ENCODE data around the gene UMODL1. TPM values are rescaled to one million over a fixed set of nuclear protein-coding genes. Genes with fewer than 3 reads are reported as not detected.

UMODL1 gene
- total RNA-seq, 1 experiment from 2014 or later, result not detected

GRCh38 chr21:42165901-42166300 is 94.8 kb downstream of the UMODL1 start:
- Mint-ChIP-seq H3K4me1 (ENCODE audit: low read depth, unreplicated experiment) (peaks cover 14% of the 10 kb centered on the region), H3K27me3 (ENCODE audit: unreplicated experiment) (no peaks in the 10 kb centered on the region), H3K4me3 (ENCODE audit: low read depth, unreplicated experiment) (no peak overlapping the region), H3K36me3 (ENCODE audit: insufficient read depth, unreplicated experiment) (no peaks in the 10 kb centered on the region), H3K27ac (ENCODE audit: unreplicated experiment) (no peak overlapping the region), H3K9me3 (ENCODE audit: low read depth, unreplicated experiment) (no peaks in the 10 kb centered on the region)
- no TSS peak for BruUV-seq (replicated peaks)
- CTCF ChIA-PET, result interaction anchor here (0.5 to 0.6 kb wide), 2 partner anchors 47 to 52 kb away, joined by 3 to 6 read pairs; no protein-coding TSS in a partner anchor
- DNase-seq, result no peak
- no peak for TF ChIP-seq CTCF (IDR thresholded peaks at IDR 0.05; ENCODE audit: unreplicated experiment)
- intact Hi-C loops (cut with micrococcal nuclease; ENCODE audit: unreplicated experiment), result loop anchor here (10.0 kb wide), 1 partner anchor 289 kb away; no protein-coding TSS in a partner anchor

- Mint-ChIP-seq H3K36me3 (ENCODE audit: insufficient read depth, unreplicated experiment) (no peaks in the 10 kb centered on the region), H3K27ac (ENCODE audit: unreplicated experiment) (no peak overlapping the region), H3K4me3 (ENCODE audit: low read depth, unreplicated experiment) (no peak overlapping the region), H3K9me3 (ENCODE audit: low read depth, unreplicated experiment) (no peaks in the 10 kb centered on the region), H3K4me1 (ENCODE audit: low read depth, unreplicated experiment) (peaks cover 22% of the 10 kb centered on the region), H3K27me3 (ENCODE audit: unreplicated experiment) (no peaks in the 10 kb centered on the region)
- no TSS peak for BruUV-seq (replicated peaks)
- CTCF ChIA-PET, result no interaction called here
- TF ChIP-seq CTCF (IDR thresholded peaks at IDR 0.05; ENCODE audit: unreplicated experiment), result no peak
- intact Hi-C loops (cut with micrococcal nuclease; ENCODE audit: unreplicated experiment), result loop anchor here (5.0 to 10.0 kb wide), 2 partner anchors 88 to 285 kb away; no protein-coding TSS in a partner anchor
- DNase-seq, result no peak
These were observed 98.6 kb downstream of the UMODL1 start for GRCh38 chr21:42169758-42170157.

- intact Hi-C loops (cut with micrococcal nuclease; ENCODE audit: unreplicated experiment), result loop anchor here (5.0 kb wide), 1 partner anchor 86 kb away; no protein-coding TSS in a partner anchor
- no peaks in the 10 kb centered on the region for H3K36me3 Mint-ChIP-seq (ENCODE audit: insufficient read depth, unreplicated experiment)
- no peaks in the 10 kb centered on the region for H3K9me3 Mint-ChIP-seq (ENCODE audit: low read depth, unreplicated experiment)
- H3K27ac Mint-ChIP-seq (ENCODE audit: unreplicated experiment), result peak overlapping the region; percentile 12
- no peak overlapping the region for H3K4me3 Mint-ChIP-seq (ENCODE audit: low read depth, unreplicated experiment)
- peak; percentile 68 for DNase-seq
- BruUV-seq (replicated peaks), result no TSS peak
- peaks cover 22% of the 10 kb centered on the region for H3K4me1 Mint-ChIP-seq (ENCODE audit: low read depth, unreplicated experiment)
- CTCF ChIA-PET, result no interaction called here
- no peak for TF ChIP-seq CTCF (IDR thresholded peaks at IDR 0.05; ENCODE audit: unreplicated experiment)
- H3K27me3 Mint-ChIP-seq (ENCODE audit: unreplicated experiment), result peaks cover 9% of the 10 kb centered on the region
These were observed 100.3 kb downstream of the UMODL1 start for GRCh38 chr21:42171091-42172053.

- no peak for DNase-seq
- H3K4me1 Mint-ChIP-seq (ENCODE audit: low read depth, unreplicated experiment), result peaks cover 22% of the 10 kb centered on the region
- intact Hi-C loops (cut with micrococcal nuclease; ENCODE audit: unreplicated experiment), result loop anchor here (5.0 kb wide), 1 partner anchor 84 kb away; no protein-coding TSS in a partner anchor
- no peaks in the 10 kb centered on the region for H3K36me3 Mint-ChIP-seq (ENCODE audit: insufficient read depth, unreplicated experiment)
- peaks cover 10% of the 10 kb centered on the region for H3K27me3 Mint-ChIP-seq (ENCODE audit: unreplicated experiment)
- H3K4me3 Mint-ChIP-seq (ENCODE audit: low read depth, unreplicated experiment), result no peak overlapping the region
- no peaks in the 10 kb centered on the region for H3K9me3 Mint-ChIP-seq (ENCODE audit: low read depth, unreplicated experiment)
- no peak for TF ChIP-seq CTCF (IDR thresholded peaks at IDR 0.05; ENCODE audit: unreplicated experiment)
- no TSS peak for BruUV-seq (replicated peaks)
- CTCF ChIA-PET, result no interaction called here
- H3K27ac Mint-ChIP-seq (ENCODE audit: unreplicated experiment), result no peak overlapping the region
These were observed 101.7 kb downstream of the UMODL1 start for GRCh38 chr21:42172596-42173483.
